Ishikawa (cell line): ENCODE data around the gene RBPMS2.

Experiments used
- CEBPB ChIP-seq: IDR thresholded peaks from 2 replicates; pipeline ENCODE4 v1.6.1; 2012
- CREB1 ChIP-seq: IDR thresholded peaks from 2 replicates; pipeline ENCODE4 v1.6.1; 2012; ENCODE audit warnings: low read depth
- EGR1 ChIP-seq: IDR thresholded peaks from 2 replicates; pipeline ENCODE4 v1.6.1; 2012
- EP300 ChIP-seq: IDR thresholded peaks from 2 replicates; pipeline ENCODE4 v1.6.1; 2012; ENCODE audit warnings: borderline replicate concordance
- FOXM1 ChIP-seq: IDR thresholded peaks from 2 replicates; pipeline ENCODE4 v1.6.1; 2012; ENCODE audit warnings: low read depth, borderline replicate concordance
- NFIC ChIP-seq: IDR thresholded peaks from 2 replicates; pipeline ENCODE4 v1.6.1; 2012
- RAD21 ChIP-seq: IDR thresholded peaks from 2 replicates; pipeline ENCODE4 v1.6.1; 2012; ENCODE audit warnings: low read depth
- TAF1 ChIP-seq: IDR thresholded peaks from 2 replicates; pipeline ENCODE4 v1.6.1; 2012; ENCODE audit warnings: low read depth, mild to moderate bottlenecking
- TCF12 ChIP-seq: IDR thresholded peaks from 2 replicates; pipeline ENCODE4 v1.6.1; 2012; ENCODE audit warnings: low read depth
- TEAD4 ChIP-seq: IDR thresholded peaks from 2 replicates; pipeline ENCODE4 v1.6.1; 2012
- YY1 ChIP-seq: IDR thresholded peaks from 2 replicates; pipeline ENCODE4 v1.6.1; 2012; ENCODE audit warnings: low read depth
- ZBTB7A ChIP-seq: IDR thresholded peaks from 2 replicates; pipeline ENCODE4 v1.6.1; 2012; ENCODE audit warnings: low read depth
- TF ChIP-seq, protein P1 (sequence below): IDR thresholded peaks from 2 replicates; pipeline ENCODE4 v1.6.1; 2012
- TF ChIP-seq, protein P2 (sequence below): IDR thresholded peaks from 2 replicates; pipeline ENCODE4 v1.6.1; 2012; ENCODE audit warnings: low read depth, mild to moderate bottlenecking
- TF ChIP-seq, protein P3 (sequence below): IDR thresholded peaks from 2 replicates; pipeline ENCODE4 v1.6.1; 2012

RBPMS2 gene

DNA sequence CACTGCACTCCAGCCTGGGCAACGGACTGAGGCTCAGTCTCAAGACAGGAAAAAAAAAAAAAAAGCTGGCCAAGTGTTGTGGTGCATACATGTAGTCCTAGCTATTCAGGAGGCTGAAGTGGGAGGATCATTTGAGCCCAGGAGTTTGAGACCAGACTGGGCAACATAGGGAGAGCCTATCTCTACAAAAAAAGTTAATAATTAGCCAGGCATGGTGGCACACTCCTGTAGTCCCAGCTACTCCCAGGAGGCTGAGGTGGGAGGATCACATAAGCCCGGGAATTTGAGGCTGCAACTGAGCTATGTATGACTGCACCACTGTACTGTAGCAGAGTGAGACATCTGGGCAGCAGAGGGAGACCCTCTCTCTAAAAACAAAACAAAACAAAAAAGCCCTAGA is 58.9 kb downstream of the RBPMS2 start:
- no peak for TF ChIP-seq NFIC
- no peak for TF ChIP-seq EP300
- TF ChIP-seq EGR1 = no peak
- TF ChIP-seq, protein P1, sequence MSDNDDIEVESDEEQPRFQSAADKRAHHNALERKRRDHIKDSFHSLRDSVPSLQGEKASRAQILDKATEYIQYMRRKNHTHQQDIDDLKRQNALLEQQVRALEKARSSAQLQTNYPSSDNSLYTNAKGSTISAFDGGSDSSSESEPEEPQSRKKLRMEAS = no peak
- TF ChIP-seq, protein P2, sequence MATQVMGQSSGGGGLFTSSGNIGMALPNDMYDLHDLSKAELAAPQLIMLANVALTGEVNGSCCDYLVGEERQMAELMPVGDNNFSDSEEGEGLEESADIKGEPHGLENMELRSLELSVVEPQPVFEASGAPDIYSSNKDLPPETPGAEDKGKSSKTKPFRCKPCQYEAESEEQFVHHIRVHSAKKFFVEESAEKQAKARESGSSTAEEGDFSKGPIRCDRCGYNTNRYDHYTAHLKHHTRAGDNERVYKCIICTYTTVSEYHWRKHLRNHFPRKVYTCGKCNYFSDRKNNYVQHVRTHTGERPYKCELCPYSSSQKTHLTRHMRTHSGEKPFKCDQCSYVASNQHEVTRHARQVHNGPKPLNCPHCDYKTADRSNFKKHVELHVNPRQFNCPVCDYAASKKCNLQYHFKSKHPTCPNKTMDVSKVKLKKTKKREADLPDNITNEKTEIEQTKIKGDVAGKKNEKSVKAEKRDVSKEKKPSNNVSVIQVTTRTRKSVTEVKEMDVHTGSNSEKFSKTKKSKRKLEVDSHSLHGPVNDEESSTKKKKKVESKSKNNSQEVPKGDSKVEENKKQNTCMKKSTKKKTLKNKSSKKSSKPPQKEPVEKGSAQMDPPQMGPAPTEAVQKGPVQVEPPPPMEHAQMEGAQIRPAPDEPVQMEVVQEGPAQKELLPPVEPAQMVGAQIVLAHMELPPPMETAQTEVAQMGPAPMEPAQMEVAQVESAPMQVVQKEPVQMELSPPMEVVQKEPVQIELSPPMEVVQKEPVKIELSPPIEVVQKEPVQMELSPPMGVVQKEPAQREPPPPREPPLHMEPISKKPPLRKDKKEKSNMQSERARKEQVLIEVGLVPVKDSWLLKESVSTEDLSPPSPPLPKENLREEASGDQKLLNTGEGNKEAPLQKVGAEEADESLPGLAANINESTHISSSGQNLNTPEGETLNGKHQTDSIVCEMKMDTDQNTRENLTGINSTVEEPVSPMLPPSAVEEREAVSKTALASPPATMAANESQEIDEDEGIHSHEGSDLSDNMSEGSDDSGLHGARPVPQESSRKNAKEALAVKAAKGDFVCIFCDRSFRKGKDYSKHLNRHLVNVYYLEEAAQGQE = no peak
- no peak for TF ChIP-seq YY1
- no peak for TF ChIP-seq TEAD4
- TF ChIP-seq TAF1 = no peak
- TF ChIP-seq CREB1 = no peak
- TF ChIP-seq TCF12 = no peak
- TF ChIP-seq ZBTB7A = no peak
- TF ChIP-seq RAD21 = no peak
- TF ChIP-seq, protein P3, sequence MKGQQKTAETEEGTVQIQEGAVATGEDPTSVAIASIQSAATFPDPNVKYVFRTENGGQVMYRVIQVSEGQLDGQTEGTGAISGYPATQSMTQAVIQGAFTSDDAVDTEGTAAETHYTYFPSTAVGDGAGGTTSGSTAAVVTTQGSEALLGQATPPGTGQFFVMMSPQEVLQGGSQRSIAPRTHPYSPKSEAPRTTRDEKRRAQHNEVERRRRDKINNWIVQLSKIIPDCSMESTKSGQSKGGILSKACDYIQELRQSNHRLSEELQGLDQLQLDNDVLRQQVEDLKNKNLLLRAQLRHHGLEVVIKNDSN = no peak
- TF ChIP-seq CEBPB = no peak
- no peak for TF ChIP-seq FOXM1

DNA sequence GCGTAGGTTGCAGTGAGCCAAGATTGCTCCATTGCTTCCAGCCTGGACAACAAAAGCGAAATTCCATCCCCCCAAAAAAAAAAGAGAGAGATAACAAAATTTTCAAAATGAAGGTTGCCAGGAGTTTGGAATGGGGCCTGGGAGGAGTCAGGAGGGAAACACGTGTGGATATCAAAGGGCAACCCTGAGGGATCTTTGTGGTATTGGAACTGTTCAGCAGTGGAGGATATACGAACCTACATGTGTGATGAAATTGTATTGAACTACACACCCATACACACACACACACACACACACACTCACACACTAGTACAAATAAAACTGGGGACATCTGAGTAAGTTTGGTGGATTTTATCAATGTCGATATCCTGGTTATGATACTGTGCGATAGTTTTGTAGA is 61.8 kb downstream of the RBPMS2 start:
- no peak for TF ChIP-seq ZBTB7A
- TF ChIP-seq, protein P2 = no peak
- TF ChIP-seq CEBPB = no peak
- no peak for TF ChIP-seq TEAD4
- no peak for TF ChIP-seq EP300
- no peak for TF ChIP-seq YY1
- TF ChIP-seq CREB1 = no peak
- TF ChIP-seq, protein P3 = no peak
- no peak for TF ChIP-seq RAD21
- no peak for TF ChIP-seq NFIC

DNA sequence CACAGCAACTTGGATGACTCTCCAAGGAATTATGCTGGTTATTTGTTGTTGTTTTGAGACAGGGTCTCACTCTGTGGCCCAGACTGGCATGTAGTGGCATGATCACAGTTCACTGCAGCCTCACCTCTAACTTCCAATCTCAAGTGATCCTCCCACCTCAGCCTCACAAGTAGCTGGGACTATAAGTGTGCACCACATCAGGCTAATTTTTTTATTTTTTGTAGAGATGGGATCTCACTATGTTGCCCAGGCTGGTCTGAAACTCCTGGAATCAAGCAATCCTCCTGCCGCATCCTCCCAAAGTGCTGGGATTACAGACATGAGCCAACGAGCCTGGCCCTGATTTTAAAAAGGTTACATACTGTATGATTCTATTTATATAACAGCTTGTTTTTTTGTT is 63.0 kb downstream of the RBPMS2 start:
- TF ChIP-seq YY1 (no peak), ZBTB7A (no peak), CEBPB (no peak), TCF12 (no peak), NFIC (no peak), EP300 (no peak), TEAD4 (no peak), TAF1 (no peak), EGR1 (no peak), CREB1 (no peak), FOXM1 (no peak), RAD21 (no peak)
- TF ChIP-seq, protein P3 = no peak
- TF ChIP-seq, protein P1 = no peak
- TF ChIP-seq, protein P2 = no peak

DNA sequence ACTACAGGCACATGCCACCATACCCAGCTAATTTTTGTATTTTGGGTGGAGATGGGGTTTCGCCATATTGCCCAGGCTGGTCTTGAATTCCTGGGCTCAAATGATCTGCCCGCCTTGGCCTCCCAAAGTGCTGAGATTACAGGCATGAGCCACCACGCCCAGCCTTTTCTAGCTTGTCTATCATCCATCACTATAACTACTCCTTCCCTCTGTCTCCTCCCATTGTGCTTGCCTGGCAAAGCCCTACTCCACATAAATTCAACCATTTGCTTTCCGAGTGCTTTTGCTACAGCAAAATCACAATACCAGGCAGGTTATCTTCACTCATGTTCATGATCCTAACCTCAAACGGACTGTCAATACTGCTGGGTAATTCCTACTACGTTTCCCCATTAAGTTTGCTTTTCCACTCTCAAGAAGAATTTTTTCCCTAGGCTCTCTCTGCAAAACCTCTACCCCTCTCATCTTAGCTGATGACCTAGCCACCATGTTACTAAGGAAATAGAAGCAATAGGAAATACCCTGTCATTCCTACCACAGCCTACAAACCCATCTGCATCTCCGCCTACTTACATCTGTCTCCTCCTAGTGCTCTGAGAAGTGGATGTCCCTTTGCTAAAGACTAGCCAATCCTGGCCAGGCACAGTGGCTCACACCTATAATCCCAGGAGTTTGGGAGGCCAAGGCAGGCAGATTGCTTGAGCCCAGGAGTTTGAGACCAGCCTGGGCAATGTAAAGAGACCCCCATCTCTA is 64.5 kb downstream of the RBPMS2 start:
- TF ChIP-seq EGR1 (no peak), RAD21 (no peak)
